ENCODE data around the gene AIP.
A peak's percentile ranks its signal among the peaks of the same experiment; 100 is the strongest.

The AIP gene

GRCh38 chr11:67440229-67441097 lies 42.4 kb upstream of the AIP start:
- no peak for TF ChIP-seq CTCF (IDR thresholded peaks at IDR 0.05; ENCODE audit: low read depth, low read length, missing control alignments)
- no peak overlapping the region for H3K4me3 ChIP-seq (ENCODE audit: low read depth, low read length)
- no peak for DNase-seq (ENCODE audit: low read depth)

DNA sequence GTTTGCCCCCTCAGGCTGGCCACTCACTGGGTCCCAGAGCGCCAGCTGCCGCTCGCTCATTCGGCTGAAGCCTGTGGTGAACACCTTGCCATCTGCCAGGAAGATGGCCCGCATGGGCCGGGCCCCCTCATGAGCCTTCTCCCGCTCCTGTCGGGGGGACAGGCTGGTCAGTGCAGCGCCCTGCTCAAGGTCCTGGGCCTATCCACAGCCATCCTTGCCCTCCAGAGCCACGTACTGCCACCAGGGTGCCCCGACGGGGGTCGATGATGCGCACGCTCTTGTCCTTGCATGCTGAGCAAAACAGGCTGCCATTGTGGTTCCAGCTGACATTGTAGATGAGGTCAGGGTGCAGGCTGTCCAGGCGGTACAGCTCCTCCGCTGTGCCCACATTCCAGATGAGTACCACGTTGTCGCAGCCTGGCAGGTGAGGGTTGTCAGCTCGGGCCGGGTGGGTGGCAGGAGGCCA lies 41.7 kb upstream of the AIP start:
- no peak for TF ChIP-seq CTCF (IDR thresholded peaks at IDR 0.05; ENCODE audit: low read depth, low read length, missing control alignments)
- no peak overlapping the region for H3K4me3 ChIP-seq (ENCODE audit: low read depth, low read length)
- no peak for DNase-seq (ENCODE audit: low read depth)

DNA sequence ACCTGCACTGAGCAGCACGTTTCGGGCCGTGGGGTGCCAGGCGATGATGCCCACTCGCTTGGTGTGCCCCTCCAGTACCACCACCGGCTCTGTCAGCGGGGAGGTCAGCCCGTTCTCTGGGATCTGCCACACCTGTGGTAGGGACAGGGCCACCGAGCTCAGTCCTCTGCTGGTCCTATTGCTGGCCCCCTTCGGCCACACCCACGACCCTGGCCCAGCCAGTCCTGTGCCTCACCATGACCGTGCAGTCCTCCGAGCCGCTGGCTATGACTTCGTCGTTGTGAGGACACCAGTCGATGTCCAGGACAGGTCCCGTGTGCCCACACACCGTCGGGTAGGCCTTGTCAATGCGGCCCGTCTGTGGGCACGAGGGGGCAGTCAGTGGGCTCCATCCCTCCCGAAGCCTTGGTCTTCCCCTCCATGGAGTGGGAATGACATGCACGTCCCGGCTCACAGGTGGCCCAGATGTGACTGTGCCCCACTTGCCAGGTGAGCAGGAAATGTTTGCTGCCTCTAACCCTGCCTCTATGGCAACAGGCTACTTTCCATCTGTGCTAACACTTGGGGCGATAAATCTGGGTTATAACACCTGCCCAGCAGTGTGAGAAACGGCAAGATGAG lies 41.0 kb upstream of the AIP start:
- no peak for TF ChIP-seq CTCF (IDR thresholded peaks at IDR 0.05; ENCODE audit: low read depth, low read length, missing control alignments)
- no peak overlapping the region for H3K4me3 ChIP-seq (ENCODE audit: low read depth, low read length)
- no peak for DNase-seq (ENCODE audit: low read depth)

DNA sequence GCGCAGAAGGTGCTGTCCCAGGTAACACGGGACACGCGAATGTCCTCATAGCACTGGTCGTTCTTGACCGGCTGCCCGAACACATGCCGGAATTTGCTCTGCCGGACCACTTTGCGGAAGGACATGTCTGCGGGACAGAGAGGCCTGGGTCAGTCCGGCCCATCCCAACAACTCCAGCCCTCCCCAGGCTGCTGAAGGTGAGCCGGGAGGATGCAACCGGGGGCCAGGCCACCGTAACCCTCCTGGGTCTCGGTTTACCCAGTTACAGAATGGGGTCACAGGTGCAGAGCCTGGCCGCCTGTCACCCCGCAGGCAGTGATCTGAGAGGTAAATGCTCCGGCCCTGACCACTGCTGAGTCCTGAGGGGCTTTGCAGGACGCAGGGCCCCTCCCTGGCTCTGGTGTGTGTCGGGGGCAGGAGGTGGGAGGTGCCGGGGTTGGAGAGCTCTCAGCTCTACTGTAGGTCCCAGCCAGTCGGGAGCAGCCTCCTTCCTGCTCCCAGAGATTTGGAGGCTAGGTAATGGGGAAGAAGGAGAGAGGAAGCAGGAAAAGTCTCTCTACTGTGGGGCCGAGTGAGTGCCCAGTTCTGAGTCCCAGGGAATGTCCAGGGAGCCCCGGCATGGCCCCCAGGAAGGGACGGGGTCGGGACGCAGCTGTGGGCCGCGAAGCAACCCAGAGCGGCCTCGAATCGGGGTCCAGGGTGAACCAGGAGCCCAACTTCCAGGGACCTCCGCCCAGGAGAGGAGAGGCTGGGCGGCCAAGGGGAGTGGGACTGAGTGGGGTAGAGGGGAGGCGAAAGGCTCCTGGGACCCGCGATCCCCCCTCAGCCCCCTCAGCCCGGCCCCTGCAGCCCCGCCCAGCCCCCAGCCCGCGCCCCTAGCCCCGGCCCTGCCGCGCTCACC lies 40.1 kb upstream of the AIP start:
- H3K4me3 ChIP-seq (ENCODE audit: low read depth, low read length): peak overlapping the region; percentile 40

GRCh38 chr11:67445515-67445914 lies 37.3 kb upstream of the AIP start:
- no peak for TF ChIP-seq CTCF (IDR thresholded peaks at IDR 0.05; ENCODE audit: low read depth, low read length, missing control alignments)
- H3K4me3 ChIP-seq (ENCODE audit: low read depth, low read length): no peak overlapping the region
- no peak for DNase-seq (ENCODE audit: low read depth)

More for the DNA sequence above, 40.1 kb upstream of the AIP start:
- DNase-seq (ENCODE audit: low read depth): no peak
- no peak for TF ChIP-seq CTCF (IDR thresholded peaks at IDR 0.05; ENCODE audit: low read depth, low read length, missing control alignments)

- TF ChIP-seq CTCF (IDR thresholded peaks at IDR 0.05; ENCODE audit: low read depth, low read length, missing control alignments): no peak
- DNase-seq (ENCODE audit: low read depth): no peak
- no peak overlapping the region for H3K4me3 ChIP-seq (ENCODE audit: low read depth, low read length)
Measured at GRCh38 chr11:67448220-67448609, 34.6 kb upstream of the AIP start.

Measured in GM12864 (cell line).